Vagina (tissue), 2 donors: ENCODE measurements around the gene SEPTIN6.

Experiments
- POLR2AphosphoS5 ChIP-seq, 2 donors: sonication (generic); formaldehyde crosslinking; IDR thresholded peaks; one replicate each; pipeline ENCODE4 v1.9.0; 2017; ENCODE audit warnings: antibody characterized with exemption in 2 of 2, mild to moderate bottlenecking in 2 of 2, low read depth in 1 of 2; ENCODE audit not compliant: insufficient read depth in 1 of 2
- TF ChIP-seq, protein P1 (sequence below), 3 experiments: fragments of 450-650 bp in 2 of 3; fragments of 200-600 bp in 1 of 3; sonication (generic) in 1 of 3; IDR thresholded peaks; one replicate each; pipeline ENCODE4 v1.5.1; 2017 to 2019; ENCODE audit warnings: antibody characterized with exemption in 3 of 3, mild to moderate bottlenecking in 2 of 3, moderate library complexity in 2 of 3

- no peak for TF ChIP-seq POLR2AphosphoS5 (IDR thresholded peaks at IDR 0.05; ENCODE audit: insufficient read depth in 1 of 2, low read depth in 1 of 2)
- TF ChIP-seq, protein P1, sequence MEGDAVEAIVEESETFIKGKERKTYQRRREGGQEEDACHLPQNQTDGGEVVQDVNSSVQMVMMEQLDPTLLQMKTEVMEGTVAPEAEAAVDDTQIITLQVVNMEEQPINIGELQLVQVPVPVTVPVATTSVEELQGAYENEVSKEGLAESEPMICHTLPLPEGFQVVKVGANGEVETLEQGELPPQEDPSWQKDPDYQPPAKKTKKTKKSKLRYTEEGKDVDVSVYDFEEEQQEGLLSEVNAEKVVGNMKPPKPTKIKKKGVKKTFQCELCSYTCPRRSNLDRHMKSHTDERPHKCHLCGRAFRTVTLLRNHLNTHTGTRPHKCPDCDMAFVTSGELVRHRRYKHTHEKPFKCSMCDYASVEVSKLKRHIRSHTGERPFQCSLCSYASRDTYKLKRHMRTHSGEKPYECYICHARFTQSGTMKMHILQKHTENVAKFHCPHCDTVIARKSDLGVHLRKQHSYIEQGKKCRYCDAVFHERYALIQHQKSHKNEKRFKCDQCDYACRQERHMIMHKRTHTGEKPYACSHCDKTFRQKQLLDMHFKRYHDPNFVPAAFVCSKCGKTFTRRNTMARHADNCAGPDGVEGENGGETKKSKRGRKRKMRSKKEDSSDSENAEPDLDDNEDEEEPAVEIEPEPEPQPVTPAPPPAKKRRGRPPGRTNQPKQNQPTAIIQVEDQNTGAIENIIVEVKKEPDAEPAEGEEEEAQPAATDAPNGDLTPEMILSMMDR (IDR thresholded peaks at IDR 0.05) = no peak
Measured at GRCh38 chrX:119694601-119695534, 1.9 kb upstream of the SEPTIN6 start.
